Cardiac ventricle fibroblast (primary cell): ENCODE measurements around the gene OXER1. TPM values are rescaled to one million over a fixed set of nuclear protein-coding genes. Genes with fewer than 3 reads are reported as not detected.

ENCODE experiments used
- total RNA-seq: library from RNA; depleted of rRNA; stranded (reverse); fragments of >200 nt; gene quantifications from 2 replicates; pipeline ENCODE4 v1.2.3, GENCODE V29; 2015

The OXER1 gene
- not detected in 2 replicates for total RNA-seq

GRCh38 chr2:42764096-42764495 is at the start of gene OXER1:
Gene OXER1 (minus strand): TSS chr2:42764135. CDS start chr2:42764062, 73 bp downstream.

GRCh38 chr2:42792583-42793333 is 28.8 kb upstream of the OXER1 start, which contains the start of gene HAAO:
Gene HAAO (minus strand): TSS chr2:42792583. CDS start chr2:42792536, 47 bp downstream.

Other genes with a start within 250 kb of the OXER1 start
- gene MTA3, start 195.5 kb downstream of the OXER1 start, total RNA-seq: 25.6 and 25.8 TPM in 2 replicates
- gene HAAO, start 28.4 kb upstream of the OXER1 start, total RNA-seq: 0.64 TPM in 1 of 2 replicates, not detected in the other